ENCODE results near the gene TUBAL3.

TUBAL3 gene

GRCh38 chr10:5364374-5364773 is 40.3 kb downstream of the TUBAL3 start:
- H3K4me1 ChIP-seq (ENCODE audit: insufficient read depth, low read length) = no peaks in the 10 kb centered on the region
- H3K9me3 ChIP-seq (ENCODE audit: low read length) = no peaks in the 10 kb centered on the region
- no peak overlapping the region for H2AFZ ChIP-seq (ENCODE audit: low read depth, low read length)
- no peaks in the 10 kb centered on the region for H3K27me3 ChIP-seq (ENCODE audit: insufficient read depth, low read length)
- no peak overlapping the region for H3K4me3 ChIP-seq (ENCODE audit: low read length)
- H3K36me3 ChIP-seq (ENCODE audit: insufficient read depth, low read length) = no peaks in the 10 kb centered on the region

- Histone ChIP-seq H3K4me1 (ENCODE audit: insufficient read depth, low read length) (no peaks in the 10 kb centered on the region), H3K4me3 (ENCODE audit: low read length) (no peak overlapping the region), H3K36me3 (ENCODE audit: insufficient read depth, low read length) (no peaks in the 10 kb centered on the region), H2AFZ (ENCODE audit: low read depth, low read length) (no peak overlapping the region), H3K27me3 (ENCODE audit: insufficient read depth, low read length) (no peaks in the 10 kb centered on the region), H3K9me3 (ENCODE audit: low read length) (no peaks in the 10 kb centered on the region)
Measured at GRCh38 chr10:5362873-5363272, 41.8 kb downstream of the TUBAL3 start.

GRCh38 chr10:5361966-5362365 is 42.7 kb downstream of the TUBAL3 start:
- Histone ChIP-seq H3K4me1 (ENCODE audit: insufficient read depth, low read length) (no peaks in the 10 kb centered on the region), H3K27me3 (ENCODE audit: insufficient read depth, low read length) (no peaks in the 10 kb centered on the region), H3K36me3 (ENCODE audit: insufficient read depth, low read length) (no peaks in the 10 kb centered on the region), H2AFZ (ENCODE audit: low read depth, low read length) (no peak overlapping the region), H3K9me3 (ENCODE audit: low read length) (no peaks in the 10 kb centered on the region), H3K4me3 (ENCODE audit: low read length) (no peak overlapping the region)

GRCh38 chr10:5360318-5360915 is 44.2 kb downstream of the TUBAL3 start:
- no peaks in the 10 kb centered on the region for H3K9me3 ChIP-seq (ENCODE audit: low read length)
- H3K4me3 ChIP-seq (ENCODE audit: low read length) = no peak overlapping the region
- H3K36me3 ChIP-seq (ENCODE audit: insufficient read depth, low read length) = no peaks in the 10 kb centered on the region
- H3K27me3 ChIP-seq (ENCODE audit: insufficient read depth, low read length) = no peaks in the 10 kb centered on the region
- no peak overlapping the region for H2AFZ ChIP-seq (ENCODE audit: low read depth, low read length)
- no peaks in the 10 kb centered on the region for H3K4me1 ChIP-seq (ENCODE audit: insufficient read depth, low read length)

- Histone ChIP-seq H3K4me1 (ENCODE audit: insufficient read depth, low read length) (no peaks in the 10 kb centered on the region), H3K9me3 (ENCODE audit: low read length) (no peaks in the 10 kb centered on the region), H2AFZ (ENCODE audit: low read depth, low read length) (no peak overlapping the region), H3K4me3 (ENCODE audit: low read length) (no peak overlapping the region), H3K36me3 (ENCODE audit: insufficient read depth, low read length) (no peaks in the 10 kb centered on the region), H3K27me3 (ENCODE audit: insufficient read depth, low read length) (peaks cover 4% of the 10 kb centered on the region)
Measured at GRCh38 chr10:5356302-5356763, 48.3 kb downstream of the TUBAL3 start.

- H2AFZ ChIP-seq (ENCODE audit: low read depth, low read length) = no peak overlapping the region
- H3K36me3 ChIP-seq (ENCODE audit: insufficient read depth, low read length) = no peaks in the 10 kb centered on the region
- H3K4me1 ChIP-seq (ENCODE audit: insufficient read depth, low read length) = no peaks in the 10 kb centered on the region
- no peak overlapping the region for H3K4me3 ChIP-seq (ENCODE audit: low read length)
- H3K27me3 ChIP-seq (ENCODE audit: insufficient read depth, low read length) = peaks cover 4% of the 10 kb centered on the region
- H3K9me3 ChIP-seq (ENCODE audit: low read length) = no peaks in the 10 kb centered on the region
Measured at GRCh38 chr10:5355594-5356301, 48.9 kb downstream of the TUBAL3 start.

GRCh38 chr10:5354068-5354467 is 50.6 kb downstream of the TUBAL3 start:
- no peaks in the 10 kb centered on the region for H3K36me3 ChIP-seq (ENCODE audit: insufficient read depth, low read length)
- peaks cover 4% of the 10 kb centered on the region for H3K27me3 ChIP-seq (ENCODE audit: insufficient read depth, low read length)
- H2AFZ ChIP-seq (ENCODE audit: low read depth, low read length) = no peak overlapping the region
- H3K9me3 ChIP-seq (ENCODE audit: low read length) = no peaks in the 10 kb centered on the region
- H3K4me3 ChIP-seq (ENCODE audit: low read length) = no peak overlapping the region
- H3K4me1 ChIP-seq (ENCODE audit: insufficient read depth, low read length) = no peaks in the 10 kb centered on the region

- H3K27me3 ChIP-seq (ENCODE audit: insufficient read depth, low read length) = peaks cover 4% of the 10 kb centered on the region
- no peaks in the 10 kb centered on the region for H3K36me3 ChIP-seq (ENCODE audit: insufficient read depth, low read length)
- H3K4me3 ChIP-seq (ENCODE audit: low read length) = no peak overlapping the region
- H3K4me1 ChIP-seq (ENCODE audit: insufficient read depth, low read length) = no peaks in the 10 kb centered on the region
- no peak overlapping the region for H2AFZ ChIP-seq (ENCODE audit: low read depth, low read length)
- no peaks in the 10 kb centered on the region for H3K9me3 ChIP-seq (ENCODE audit: low read length)
Measured at GRCh38 chr10:5349362-5349761, 55.3 kb downstream of the TUBAL3 start.

GRCh38 chr10:5346881-5347280 is 57.7 kb downstream of the TUBAL3 start:
- Histone ChIP-seq H3K4me3 (ENCODE audit: low read length) (no peak overlapping the region), H3K9me3 (ENCODE audit: low read length) (no peaks in the 10 kb centered on the region), H2AFZ (ENCODE audit: low read depth, low read length) (no peak overlapping the region), H3K27me3 (ENCODE audit: insufficient read depth, low read length) (peaks cover under 1% of the 10 kb centered on the region), H3K36me3 (ENCODE audit: insufficient read depth, low read length) (no peaks in the 10 kb centered on the region), H3K4me1 (ENCODE audit: insufficient read depth, low read length) (no peaks in the 10 kb centered on the region)

GRCh38 chr10:5344746-5345145 is 59.9 kb downstream of the TUBAL3 start:
- H3K36me3 ChIP-seq (ENCODE audit: insufficient read depth, low read length) = no peaks in the 10 kb centered on the region
- no peak overlapping the region for H3K4me3 ChIP-seq (ENCODE audit: low read length)
- H3K9me3 ChIP-seq (ENCODE audit: low read length) = no peaks in the 10 kb centered on the region
- no peak overlapping the region for H2AFZ ChIP-seq (ENCODE audit: low read depth, low read length)
- no peaks in the 10 kb centered on the region for H3K4me1 ChIP-seq (ENCODE audit: insufficient read depth, low read length)
- no peaks in the 10 kb centered on the region for H3K27me3 ChIP-seq (ENCODE audit: insufficient read depth, low read length)

GRCh38 chr10:5343979-5344378 is 60.6 kb downstream of the TUBAL3 start:
- Histone ChIP-seq H3K27me3 (ENCODE audit: insufficient read depth, low read length) (no peaks in the 10 kb centered on the region), H3K4me1 (ENCODE audit: insufficient read depth, low read length) (no peaks in the 10 kb centered on the region), H3K9me3 (ENCODE audit: low read length) (no peaks in the 10 kb centered on the region), H3K4me3 (ENCODE audit: low read length) (no peak overlapping the region), H3K36me3 (ENCODE audit: insufficient read depth, low read length) (no peaks in the 10 kb centered on the region), H2AFZ (ENCODE audit: low read depth, low read length) (no peak overlapping the region)

GRCh38 chr10:5343561-5343960 is 61.1 kb downstream of the TUBAL3 start:
- Histone ChIP-seq H3K27me3 (ENCODE audit: insufficient read depth, low read length) (no peaks in the 10 kb centered on the region), H2AFZ (ENCODE audit: low read depth, low read length) (no peak overlapping the region), H3K36me3 (ENCODE audit: insufficient read depth, low read length) (no peaks in the 10 kb centered on the region), H3K4me1 (ENCODE audit: insufficient read depth, low read length) (no peaks in the 10 kb centered on the region), H3K4me3 (ENCODE audit: low read length) (no peak overlapping the region), H3K9me3 (ENCODE audit: low read length) (no peaks in the 10 kb centered on the region)
